Measurements from ENCODE around the gene HOXD13.

HOXD13 gene

DNA sequence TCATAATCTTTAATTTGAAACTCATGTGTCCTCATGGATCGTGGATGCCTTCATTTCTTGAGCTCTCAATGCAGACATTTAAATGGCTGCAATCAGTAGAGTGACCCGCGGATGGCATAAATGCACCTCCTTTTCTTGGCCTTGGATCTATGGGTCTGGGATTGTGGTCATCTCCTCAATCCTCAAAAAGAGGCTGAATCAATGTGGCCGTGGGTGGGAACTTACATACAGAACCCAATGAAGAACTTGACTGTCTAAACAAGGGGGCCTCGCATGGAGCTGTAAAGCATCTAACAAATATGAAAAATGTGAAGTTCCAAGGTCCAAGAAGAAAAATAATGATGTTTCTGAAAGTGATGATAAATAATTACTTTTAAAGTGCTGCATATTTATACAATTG is 2.9 kb downstream of the HOXD13 start:
- no peak for DNase-seq

DNA sequence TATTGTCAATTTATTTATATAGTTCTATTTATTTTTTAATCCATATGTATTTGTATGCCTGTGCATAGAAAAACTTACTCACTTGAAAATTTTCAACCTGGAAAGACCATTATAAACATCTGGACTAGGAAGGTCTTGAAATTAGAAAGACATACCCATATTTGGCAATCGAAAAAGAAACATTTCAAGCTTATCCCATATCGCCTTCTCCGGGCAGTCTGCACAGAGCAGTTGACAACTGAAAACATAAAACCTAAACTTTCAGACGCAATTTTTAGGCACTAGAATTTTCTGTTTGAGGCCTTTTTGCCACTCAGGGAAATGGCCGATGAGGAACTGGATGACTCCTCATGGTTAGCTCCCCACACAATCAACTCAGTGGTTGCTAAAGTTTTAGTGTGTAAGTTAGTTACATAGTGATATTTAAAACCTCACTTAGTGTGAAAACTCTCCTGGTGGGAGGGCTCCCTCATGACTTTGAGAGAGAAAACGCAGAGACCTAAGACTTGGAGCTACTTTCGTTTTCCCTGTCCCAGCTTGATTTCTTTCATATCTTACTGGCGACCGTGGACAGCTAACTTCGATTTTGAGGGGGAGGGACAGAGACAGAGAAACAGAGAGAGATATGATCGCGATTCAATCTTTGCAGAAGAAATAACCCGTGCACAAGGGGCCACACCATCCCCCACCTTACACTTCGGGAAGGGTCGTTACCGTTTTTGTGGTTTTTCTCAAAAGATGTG is 3.9 kb downstream of the HOXD13 start:
- no peak for DNase-seq

DNA sequence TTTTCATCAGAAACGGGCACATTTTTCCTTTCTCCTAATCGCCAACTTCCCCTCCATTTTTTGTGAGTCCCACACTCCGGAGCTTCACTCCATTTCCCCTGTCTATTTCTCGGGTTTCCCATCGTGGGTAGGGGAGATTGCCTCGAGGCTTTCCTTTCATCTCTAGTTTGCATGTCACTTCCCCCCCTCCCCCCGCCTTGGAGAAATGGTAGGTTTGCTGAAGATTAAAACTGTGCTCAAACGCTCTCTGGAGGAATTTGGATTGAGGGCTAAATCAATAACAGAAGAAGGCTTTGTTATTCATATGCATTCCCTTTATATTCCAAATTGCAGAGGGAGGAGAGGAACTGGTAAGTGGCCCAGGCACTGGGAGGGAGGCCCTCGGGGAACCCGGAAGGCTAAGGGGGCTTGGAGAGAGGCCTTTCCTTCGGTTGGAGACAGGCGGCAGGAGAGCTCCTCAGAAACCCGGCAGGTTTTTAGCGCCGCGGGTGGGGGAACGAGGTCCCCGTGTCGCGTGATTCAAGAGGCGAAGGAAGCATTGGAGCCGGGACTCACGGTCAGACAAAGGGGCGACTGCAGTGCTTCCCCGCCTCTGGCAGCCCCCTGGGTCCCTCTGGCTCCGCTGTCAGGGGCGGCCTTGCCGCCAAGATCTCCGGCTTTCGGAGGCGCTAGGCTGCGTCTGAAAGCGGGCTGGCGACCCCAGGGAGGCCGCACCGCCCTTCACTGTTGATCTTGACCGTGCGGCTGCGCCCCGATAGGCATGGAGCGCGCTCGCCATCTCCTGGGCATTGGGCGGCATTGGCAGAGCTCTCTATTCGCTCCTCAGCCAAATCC is 4.7 kb downstream of the HOXD13 start:
- DNase-seq, result peak; percentile 28

DNA sequence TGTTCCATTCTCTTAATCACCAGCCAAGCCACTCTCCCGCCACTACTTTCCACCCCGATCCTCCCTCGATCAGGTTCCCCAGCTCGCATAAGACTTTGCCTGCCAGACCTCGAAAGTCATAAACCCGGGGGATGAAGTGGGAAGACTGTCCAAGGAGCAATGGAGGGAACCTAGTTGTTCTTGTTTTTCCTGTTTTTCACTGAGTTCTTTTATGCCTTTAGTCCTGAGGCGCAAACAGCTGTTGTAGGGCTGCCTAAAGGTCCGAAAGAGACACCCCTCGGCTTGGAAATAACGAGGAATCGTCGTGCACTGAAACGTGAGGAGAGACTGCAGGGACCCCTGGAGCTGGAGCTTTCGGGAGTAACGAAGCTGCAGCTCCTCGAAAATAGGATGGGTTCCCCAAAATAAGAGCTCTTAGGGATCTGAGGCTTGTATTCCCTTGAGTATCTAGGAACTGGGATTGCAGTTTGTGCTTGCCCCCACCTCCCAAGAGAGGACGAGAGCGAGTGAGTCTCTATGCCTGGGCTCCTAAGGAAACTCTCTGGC is 5.4 kb downstream of the HOXD13 start:
- no peak for DNase-seq

DNA sequence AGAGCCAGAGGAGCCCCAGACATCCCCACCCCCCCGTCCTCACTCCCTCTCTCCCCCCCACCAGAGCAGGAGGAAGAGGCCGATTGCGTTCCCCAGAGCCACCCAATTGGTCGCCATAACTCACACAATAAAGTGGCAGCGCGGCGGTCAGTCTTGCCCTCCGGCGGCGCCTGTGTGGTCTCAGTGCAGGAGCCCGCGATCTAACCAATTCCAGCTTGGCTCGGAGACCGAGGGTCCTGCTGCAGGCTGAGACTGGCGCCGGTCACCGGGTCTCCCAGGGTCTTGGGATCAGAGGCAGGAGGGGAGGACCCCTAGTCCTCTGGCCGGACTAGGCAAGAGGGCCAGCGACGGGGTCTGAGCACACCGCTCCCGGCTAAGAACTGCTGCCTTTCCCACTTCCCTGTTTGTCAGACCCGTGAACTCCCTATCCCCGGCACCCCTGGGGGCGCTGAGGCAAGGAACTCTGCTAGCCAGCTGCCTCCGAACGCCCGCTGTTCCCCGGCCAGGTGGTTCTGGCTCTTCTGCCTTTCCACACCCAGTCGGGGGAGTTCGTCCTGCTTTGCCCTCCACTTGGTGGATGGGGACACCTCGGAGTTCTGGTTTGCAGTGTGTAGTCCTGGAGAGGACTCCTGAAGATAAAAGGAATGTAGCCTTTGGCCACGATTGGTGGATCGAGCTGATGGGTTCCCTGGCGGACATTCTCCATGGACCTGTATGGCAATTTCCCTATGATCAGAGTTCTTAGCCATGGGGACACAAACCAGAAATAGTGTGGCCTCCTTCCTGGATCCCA is 6.0 kb downstream of the HOXD13 start:
- no peak for DNase-seq

DNA sequence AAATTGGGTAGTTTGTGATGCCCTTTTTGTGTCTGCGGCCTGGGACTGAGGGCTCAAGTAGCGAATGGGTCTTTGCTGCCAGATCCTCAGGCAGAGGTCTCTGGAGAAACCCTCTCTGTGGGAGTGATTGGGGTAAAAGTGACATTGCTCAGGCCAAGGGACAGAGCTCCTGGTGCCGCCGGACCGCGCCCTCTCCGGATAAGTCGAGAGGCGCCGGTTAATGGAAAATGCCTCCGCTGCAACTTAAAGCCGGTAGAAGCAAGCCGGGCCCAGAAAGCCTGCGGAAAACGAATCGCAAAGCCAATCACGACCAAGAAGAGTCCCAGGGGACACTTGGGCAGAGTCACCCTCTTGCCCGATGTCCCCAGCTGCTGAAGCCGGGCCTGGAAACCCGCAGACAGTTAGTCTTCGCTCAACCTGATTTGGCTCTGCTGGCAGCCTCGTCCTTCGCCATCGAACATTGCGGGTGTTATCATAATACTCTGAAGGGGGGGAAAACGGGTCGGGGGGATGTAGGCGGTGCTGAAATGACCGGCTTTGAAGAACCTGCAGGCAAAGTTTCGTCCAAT is 6.7 kb downstream of the HOXD13 start:
- no peak for DNase-seq

DNA sequence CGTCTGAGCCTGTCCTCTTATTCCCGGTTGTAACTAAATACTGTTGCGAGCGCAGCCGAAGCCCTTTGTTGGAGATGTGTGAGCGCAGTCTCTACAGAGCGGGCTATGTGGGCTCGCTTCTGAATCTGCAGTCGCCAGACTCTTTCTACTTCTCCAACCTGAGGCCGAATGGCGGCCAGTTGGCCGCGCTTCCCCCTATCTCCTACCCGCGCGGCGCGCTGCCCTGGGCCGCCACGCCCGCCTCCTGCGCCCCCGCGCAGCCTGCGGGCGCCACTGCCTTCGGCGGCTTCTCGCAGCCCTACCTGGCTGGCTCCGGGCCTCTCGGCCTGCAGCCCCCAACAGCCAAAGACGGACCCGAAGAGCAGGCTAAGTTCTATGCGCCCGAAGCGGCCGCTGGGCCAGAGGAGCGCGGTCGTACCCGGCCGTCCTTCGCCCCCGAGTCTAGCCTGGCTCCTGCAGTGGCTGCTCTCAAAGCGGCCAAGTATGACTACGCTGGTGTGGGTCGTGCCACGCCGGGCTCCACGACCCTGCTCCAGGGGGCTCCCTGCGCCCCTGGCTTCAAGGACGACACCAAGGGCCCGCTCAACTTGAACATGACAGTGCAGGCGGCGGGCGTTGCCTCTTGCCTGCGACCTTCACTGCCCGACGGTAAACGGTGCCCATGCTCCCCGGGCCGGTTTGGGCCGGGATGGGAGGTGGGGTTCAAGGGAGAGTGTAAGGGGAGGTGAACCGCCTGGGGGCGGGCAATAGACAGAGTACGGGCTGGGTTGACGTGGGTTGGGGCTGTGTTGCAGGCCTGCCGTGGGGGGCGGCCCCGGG is 7.4 kb downstream of the HOXD13 start, which contains the start of gene HOXD12:
TSS of gene HOXD12 (plus strand) at position 68 of the 819 bp plus-strand sequence. CDS start at position 75, 7 bp downstream.
- DNase-seq, result no peak

DNA sequence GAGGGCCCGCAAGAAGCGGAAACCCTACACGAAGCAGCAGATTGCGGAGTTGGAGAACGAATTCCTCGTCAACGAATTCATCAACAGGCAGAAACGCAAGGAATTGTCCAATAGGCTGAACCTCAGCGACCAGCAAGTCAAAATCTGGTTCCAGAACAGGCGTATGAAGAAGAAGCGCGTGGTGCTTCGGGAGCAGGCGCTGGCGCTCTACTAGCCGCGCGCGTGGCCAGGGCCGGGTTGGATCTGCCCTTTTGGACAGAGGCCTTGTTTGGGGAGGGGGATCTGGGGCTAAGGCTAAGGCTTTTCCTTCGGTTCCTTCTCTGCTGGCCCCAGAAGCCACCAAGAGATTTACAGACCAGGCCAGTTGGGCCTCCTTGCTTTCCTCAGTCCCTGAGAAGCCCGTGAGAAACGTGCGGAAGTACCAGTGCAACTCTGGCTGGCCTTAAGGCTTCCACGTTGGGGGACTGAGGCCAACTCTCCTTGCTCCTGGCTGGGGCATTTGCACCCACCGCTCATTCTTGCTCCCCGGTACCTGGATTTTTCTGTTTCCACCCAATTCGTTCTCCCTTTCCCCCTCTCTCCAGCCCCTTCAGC is 8.1 kb downstream of the HOXD13 start:
- no peak for DNase-seq

DNA sequence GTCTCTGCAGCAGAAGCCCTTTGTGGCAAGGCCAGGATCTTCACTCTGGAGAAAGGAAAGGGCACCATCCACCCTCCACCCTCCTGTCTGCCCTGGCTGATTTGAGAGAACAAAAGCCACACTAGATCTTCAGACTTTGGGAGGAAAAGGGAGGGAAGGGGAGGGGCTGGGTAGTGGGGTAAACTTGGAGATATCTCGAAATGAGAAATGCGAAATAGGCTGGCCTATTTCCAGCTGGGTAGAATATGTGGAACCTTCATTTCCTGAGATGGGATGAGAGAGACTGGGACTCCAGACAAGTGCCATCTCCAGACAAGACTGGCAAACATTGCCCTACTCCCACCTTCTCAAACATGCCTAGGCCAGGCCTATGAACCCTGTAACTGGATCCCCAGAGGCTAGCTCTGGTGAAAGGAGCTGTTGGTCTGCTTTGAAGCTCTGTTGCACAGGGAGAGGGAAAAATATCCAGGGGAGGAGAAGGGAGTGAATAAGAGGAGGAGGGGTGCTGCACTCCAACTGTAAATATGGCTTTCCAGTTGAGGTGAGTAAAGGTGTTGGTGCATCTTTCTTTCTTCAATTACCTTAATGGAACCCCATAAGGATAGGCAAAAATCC is 8.8 kb downstream of the HOXD13 start:
- DNase-seq, result no peak

DNA sequence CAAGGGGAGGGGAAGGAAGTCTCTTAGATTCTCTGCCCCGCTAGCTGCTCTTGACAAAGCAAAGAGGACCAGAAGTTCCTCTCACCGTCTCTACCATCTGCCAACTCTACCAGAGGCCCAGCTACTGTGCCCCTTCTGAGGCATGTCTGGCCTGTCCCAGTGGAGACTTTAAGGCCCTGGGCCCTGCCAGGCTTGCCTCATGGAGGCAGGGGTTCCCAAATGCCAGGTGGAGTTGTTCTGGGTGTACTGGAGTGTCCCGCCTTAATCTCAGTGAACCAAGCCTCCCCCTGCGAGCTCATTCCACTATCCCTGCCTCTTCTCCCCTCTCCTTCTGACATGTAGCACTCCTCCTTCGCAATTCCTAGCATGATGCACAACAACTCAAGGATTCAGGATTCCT is 9.3 kb downstream of the HOXD13 start:
- no peak for DNase-seq

DNA sequence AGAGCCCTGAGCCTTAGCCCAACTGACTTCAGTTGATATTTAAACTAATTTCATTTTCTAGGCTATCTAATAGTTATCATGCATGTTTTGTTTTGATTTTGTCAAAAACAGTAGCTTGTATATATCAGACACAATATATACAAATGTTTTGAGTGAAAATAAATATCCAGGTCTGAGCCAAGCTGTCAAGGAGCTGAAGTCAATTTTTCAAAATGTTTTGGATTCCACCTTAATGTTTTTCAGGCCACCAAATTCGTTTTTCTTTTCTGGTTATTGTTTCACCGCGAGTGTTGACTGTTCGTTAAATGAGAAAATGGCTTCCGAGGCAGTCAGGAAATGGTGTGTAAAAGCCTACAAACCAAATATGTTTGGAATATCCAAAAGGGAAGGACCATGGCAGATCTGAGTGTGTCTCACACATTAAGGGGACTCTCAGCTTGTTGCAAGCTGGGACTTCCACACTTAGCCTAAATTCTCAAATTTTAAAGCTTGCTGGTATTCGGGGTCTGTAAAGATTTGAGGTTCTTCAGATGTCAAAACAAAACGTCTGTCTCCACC is 9.9 kb downstream of the HOXD13 start:
- no peak for DNase-seq

DNA sequence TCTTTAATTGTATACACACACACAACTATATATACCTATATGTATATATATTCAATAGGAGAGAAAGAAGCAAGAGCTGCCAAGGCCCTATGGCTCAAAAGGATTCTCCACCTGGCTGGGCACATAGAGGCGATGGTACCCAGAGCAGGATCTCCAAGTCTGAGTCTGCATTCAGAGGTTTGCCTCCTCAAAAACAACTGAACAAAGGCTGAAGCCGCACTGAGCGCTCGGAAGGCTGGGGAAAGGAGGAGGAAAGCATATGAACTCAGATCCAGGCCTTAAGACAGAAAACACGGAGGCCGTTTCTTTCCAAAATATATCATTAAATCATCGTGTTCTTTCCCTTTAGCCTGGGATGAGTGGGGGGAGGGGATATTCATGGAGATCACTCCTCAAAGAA is 10.7 kb downstream of the HOXD13 start:
- no peak for DNase-seq

DNA sequence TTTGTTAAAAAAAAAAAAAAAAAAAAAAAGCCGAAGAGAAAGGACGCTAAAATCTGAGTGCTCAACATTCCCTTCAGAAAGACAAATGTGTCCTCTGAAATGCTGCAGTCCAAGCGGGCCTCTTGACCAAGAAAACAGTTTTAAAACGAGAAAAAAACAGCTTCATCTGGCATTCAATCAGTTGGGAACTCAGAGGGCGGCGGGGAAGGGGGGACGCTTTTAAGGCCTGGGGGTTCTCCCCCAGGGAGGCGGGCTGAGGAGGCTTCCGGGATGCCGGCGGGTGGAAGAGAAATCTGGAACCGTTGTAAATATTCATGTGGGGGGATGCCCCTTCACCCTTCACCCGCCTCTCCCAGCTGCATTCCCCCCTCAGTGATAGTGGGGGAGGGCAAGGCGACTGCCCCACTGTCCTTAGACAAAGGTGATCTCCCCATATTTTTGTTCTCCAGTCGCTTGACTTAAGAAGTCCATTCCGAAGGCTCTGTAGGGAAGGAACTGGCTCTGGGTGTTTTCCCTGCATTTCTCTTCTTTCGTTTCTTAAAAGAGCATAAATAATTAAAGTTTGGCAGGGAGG is 11.3 kb downstream of the HOXD13 start:
- no peak for DNase-seq

DNA sequence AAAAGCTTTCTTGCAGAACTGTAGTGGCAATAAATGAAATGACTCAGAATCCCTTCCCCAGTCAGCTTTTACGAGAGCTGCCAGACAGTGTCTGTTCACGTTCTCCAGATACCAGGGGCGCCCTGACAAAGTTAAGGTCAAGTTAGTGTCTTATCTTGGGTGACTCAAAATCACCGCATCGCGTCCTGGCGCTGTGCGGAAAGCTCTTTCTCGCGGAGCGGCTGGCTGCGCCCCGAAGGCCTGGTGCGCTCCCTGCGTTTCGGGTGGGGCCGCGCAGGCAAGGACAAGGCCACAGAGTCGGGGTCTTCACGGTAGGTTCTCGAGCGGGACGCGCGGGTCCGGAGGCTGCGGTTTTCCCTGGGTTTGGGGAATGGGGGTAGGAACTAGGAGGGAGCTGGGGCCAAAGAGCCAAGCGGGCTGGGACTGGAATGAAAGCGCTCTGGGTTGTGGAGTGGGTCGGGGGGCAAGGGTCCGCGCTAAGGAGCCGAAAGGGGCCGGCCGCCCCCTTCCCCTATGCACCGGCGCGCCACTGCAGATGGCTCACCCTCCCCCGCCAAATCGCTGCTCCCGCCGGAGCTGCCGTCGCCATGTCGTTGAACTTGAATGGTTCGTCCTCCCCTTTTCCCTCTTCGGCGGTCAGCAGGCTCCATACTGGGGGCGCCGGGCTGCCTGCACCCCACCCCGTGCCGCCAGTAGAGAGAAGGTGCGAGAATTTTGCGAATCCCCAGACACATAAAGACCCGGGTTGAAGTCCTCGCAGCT is 12.0 kb downstream of the HOXD13 start:
- no peak for DNase-seq

DNA sequence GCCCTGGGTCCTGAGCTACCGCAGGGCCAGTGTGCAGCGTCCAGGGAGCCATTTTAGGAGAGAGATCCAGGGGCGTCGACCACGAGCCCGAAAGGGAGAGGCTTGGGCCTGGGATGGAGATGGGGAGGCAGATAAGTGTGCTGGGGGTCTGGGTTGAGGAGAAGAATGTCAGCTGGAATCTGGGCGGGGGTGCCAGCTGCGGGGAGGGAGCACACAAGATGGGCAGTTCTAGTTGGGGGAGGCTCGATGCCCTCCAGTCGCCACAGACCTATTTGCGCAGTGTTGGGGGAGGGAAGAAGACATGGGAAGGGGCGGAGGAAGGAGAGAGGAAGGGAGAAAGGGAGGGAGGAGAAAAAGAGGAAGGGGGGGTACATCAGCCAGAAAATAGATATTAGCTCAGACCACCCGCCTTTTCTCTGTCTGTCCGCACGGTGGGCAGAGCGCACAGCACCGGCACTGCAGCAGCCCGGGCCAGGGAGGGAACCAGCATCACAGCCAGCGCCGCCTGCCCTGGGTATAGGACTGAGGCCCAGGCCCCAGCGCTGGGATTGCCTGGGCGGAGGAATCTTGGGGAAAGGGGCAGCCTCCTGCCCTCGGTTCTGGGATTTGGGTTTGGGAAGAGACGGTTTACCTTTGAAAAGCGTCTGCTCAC is 12.7 kb downstream of the HOXD13 start:
- DNase-seq, result no peak

DNA sequence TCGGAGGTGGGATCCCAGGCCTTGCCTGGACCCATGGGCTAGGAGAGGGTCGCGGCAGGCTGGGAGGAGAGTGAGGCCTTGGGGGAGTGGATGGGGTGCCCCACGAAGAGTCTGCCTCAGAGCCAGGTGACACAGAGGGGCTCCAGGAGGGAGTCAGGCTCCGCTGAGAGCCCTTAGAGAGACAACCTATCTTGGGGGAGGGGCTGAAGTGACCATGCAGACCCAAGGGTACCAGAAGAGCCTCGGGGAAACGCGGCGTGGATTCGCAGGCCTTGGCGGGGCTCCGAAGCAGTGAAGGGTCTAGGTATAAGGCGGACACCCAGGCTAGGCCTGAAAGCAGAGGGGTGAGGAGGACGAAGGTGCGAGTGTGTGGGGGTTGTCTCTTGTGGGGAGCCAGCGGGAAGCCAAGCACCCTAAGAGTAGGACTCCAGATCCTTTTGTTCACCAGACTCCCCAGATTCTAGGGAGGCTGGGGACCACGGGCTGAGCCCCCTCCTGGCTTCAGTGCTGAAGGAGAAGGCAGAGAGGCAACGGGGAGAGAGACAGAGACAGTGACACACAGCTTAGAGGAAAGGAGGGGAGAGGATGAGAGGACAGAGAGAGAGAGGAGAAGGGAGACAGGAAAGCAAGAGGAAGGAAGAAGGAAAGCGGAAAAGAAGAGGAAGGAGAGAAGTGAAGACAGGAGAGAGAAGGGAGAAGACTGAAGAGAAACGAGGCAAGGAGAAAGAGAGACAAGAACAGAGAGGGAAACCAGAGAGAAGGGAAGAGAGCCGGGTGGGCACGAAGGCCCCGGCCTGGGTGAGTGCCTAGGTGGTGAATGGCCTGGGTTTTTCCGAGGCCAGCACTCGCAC is 13.4 kb downstream of the HOXD13 start:
- DNase-seq, result no peak

DNA sequence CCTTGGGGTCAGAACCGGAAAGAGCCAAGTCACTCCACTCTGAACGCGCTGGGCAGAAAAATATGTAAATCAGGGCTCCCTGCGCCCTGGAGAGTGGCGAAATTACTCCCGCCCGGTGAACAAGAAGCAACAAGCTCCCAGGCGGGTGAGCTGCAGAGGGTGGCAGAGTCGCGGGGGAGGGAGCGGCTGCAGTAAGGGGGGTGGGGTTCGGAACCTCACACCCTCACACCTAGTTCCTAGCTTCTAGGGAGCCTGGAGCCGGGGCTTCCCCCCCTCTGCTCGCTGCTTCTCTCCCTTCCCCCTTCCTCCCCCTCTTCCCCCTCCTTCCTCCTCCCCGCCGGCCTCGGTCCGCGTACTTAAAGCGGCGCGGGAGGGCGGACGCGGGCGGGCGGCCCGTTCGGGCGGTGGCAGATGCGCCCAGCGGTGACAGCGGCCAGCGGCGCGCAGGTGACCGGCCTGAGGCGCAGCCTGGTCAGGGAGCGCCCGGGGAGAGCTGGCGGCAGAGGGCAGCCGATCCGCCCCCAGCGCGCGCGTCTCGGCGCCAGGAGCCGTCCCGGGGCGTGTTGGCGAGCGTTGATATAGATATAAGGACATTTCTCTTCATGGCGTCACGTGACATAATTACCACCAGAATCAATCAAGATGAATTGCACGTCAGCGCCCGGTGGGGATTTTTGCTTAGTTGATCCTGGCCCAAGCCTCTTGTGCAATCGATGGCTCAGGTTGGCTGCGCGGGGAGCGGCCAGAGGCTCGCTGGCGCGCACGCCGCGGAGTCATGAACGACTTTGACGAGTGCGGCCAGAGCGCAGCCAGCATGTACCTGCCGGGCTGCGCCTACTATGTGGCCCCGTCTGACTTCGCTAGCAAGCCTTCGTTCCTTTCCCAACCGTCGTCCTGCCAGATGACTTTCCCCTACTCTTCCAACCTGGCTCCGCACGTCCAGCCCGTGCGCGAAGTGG is 14.3 kb downstream of the HOXD13 start, which contains the start of gene HOXD11:
TSS of gene HOXD11 (plus strand) at position 700 of the 959 bp plus-strand sequence. CDS start at position 776, 76 bp downstream.
- no peak for DNase-seq

Measured in activated gamma-delta T cell treated with Interleukin-2 at 50 U/mL for 16 hours (primary cell).